ENCODE results near the gene WARS2.
A peak's percentile ranks its signal among the peaks of the same experiment; 100 is the strongest.

Gene WARS2

DNA sequence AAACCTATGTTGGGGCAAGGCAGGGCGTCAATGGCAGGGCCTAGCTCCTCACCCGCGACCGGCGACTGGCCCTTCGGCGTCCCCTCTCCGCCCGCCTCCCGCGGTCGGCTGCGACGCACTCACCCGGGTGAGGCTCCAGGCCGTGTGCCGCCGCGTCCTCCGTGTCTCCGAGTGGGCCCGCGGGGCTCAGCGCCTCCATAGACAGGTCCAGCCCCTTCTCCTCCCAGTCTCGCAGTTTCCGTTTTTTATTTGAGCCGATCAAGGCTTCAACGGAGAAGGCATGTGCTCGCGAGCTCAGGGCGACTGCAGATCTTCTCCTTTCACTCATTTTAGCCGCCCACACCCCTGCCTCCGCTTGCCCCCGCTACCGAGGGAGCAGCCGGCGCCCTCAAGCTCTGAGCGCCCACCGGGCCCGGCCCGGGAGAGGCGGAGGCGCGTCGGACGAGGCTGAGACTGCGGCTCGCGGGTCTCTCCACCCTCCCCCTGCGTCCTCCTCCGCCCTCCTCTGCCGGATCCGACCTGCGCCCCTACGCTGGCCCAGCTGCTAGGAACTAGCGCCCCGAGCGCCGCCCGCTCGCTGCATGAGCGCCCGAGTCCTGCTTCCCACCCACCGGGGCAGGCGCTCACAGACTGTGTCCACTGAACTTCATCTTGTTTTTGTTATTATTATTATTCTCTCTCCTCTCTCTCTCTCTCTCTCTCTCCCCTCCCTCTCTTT, 152.8 kb downstream of the WARS2 start:
- Histone ChIP-seq H3K79me1 (ENCODE audit: low read length) (no peaks in the 10 kb centered on the region), H3K56ac (ENCODE audit: low read length) (peak overlapping the region; percentile 82), H3K4me1 (ENCODE audit: control insufficient read depth, low read depth, low read length) (peaks cover 6% of the 10 kb centered on the region), H3K4me3 (ENCODE audit: low read length) (peak overlapping the region; percentile 27), H4K5ac (ENCODE audit: low read length) (no peak overlapping the region), H3K4ac (ENCODE audit: low read depth, low read length) (no peak overlapping the region), H2BK120ac (ENCODE audit: low read depth, low read length) (no peak overlapping the region), H2BK5ac (ENCODE audit: low read length) (no peak overlapping the region), H3K27me3 (ENCODE audit: insufficient read depth, low read length, poor library complexity) (peaks cover 83% of the 10 kb centered on the region), H3K4me2 (ENCODE audit: low read length) (peak overlapping the region; percentile 91), H3K23ac (ENCODE audit: low read length) (no peak overlapping the region), H2BK15ac (replicated peaks; ENCODE audit: low read depth) (no peak overlapping the region), H2AK5ac (ENCODE audit: low read length) (no peak overlapping the region), H3K79me2 (ENCODE audit: control insufficient read depth, insufficient read depth, low read length) (no peaks in the 10 kb centered on the region), H3K36me3 (ENCODE audit: control insufficient read depth, insufficient read depth, low read length) (no peaks in the 10 kb centered on the region), H3K27ac (ENCODE audit: low read depth, low read length) (no peak overlapping the region), H3K18ac (ENCODE audit: low read length) (no peak overlapping the region), H3K9ac (ENCODE audit: low read length) (peak overlapping the region; percentile 57), H4K8ac (ENCODE audit: low read depth, low read length) (no peak overlapping the region)
- no CpG with 5 or more reads among the region's 65 CpGs for WGBS (ENCODE audit: extremely low coverage, insufficient coverage, low lambda C conversion rate)
- DNase-seq, result peak; percentile 67

- no CpG with 5 or more reads among the region's 42 CpGs for WGBS (ENCODE audit: extremely low coverage, insufficient coverage, low lambda C conversion rate)
- Histone ChIP-seq H3K9ac (ENCODE audit: low read length) (peak overlapping the region; percentile 57), H3K79me1 (ENCODE audit: low read length) (no peaks in the 10 kb centered on the region), H3K79me2 (ENCODE audit: control insufficient read depth, insufficient read depth, low read length) (no peaks in the 10 kb centered on the region), H3K4ac (ENCODE audit: low read depth, low read length) (no peak overlapping the region), H2BK15ac (replicated peaks; ENCODE audit: low read depth) (no peak overlapping the region), H3K27me3 (ENCODE audit: insufficient read depth, low read length, poor library complexity) (peaks cover 82% of the 10 kb centered on the region), H4K5ac (ENCODE audit: low read length) (no peak overlapping the region), H3K4me2 (ENCODE audit: low read length) (peak overlapping the region; percentile 91), H2BK120ac (ENCODE audit: low read depth, low read length) (no peak overlapping the region), H3K4me3 (ENCODE audit: low read length) (peak overlapping the region; percentile 27), H3K4me1 (ENCODE audit: control insufficient read depth, low read depth, low read length) (peaks cover 6% of the 10 kb centered on the region), H4K8ac (ENCODE audit: low read depth, low read length) (no peak overlapping the region), H2AK5ac (ENCODE audit: low read length) (no peak overlapping the region), H3K56ac (ENCODE audit: low read length) (peak overlapping the region; percentile 82), H3K36me3 (ENCODE audit: control insufficient read depth, insufficient read depth, low read length) (no peaks in the 10 kb centered on the region), H3K18ac (ENCODE audit: low read length) (no peak overlapping the region), H3K23ac (ENCODE audit: low read length) (peak overlapping the region; percentile 18), H2BK5ac (ENCODE audit: low read length) (no peak overlapping the region), H3K27ac (ENCODE audit: low read depth, low read length) (no peak overlapping the region)
- peak; percentile 47 for DNase-seq
Measured at GRCh38 chr1:118986555-118987467, 153.6 kb downstream of the WARS2 start.

GRCh38 chr1:118985640-118986554, 154.6 kb downstream of the WARS2 start:
- H2BK120ac ChIP-seq (ENCODE audit: low read depth, low read length), result no peak overlapping the region
- no peak overlapping the region for H3K56ac ChIP-seq (ENCODE audit: low read length)
- H3K4me1 ChIP-seq (ENCODE audit: control insufficient read depth, low read depth, low read length), result peaks cover 6% of the 10 kb centered on the region
- H4K8ac ChIP-seq (ENCODE audit: low read depth, low read length), result no peak overlapping the region
- no peak overlapping the region for H3K27ac ChIP-seq (ENCODE audit: low read depth, low read length)
- no peak overlapping the region for H3K4me3 ChIP-seq (ENCODE audit: low read length)
- H3K18ac ChIP-seq (ENCODE audit: low read length), result no peak overlapping the region
- H3K27me3 ChIP-seq (ENCODE audit: insufficient read depth, low read length, poor library complexity), result peaks cover 81% of the 10 kb centered on the region
- DNase-seq, result peak; percentile 34
- H4K5ac ChIP-seq (ENCODE audit: low read length), result no peak overlapping the region
- H3K4me2 ChIP-seq (ENCODE audit: low read length), result no peak overlapping the region
- no peaks in the 10 kb centered on the region for H3K79me2 ChIP-seq (ENCODE audit: control insufficient read depth, insufficient read depth, low read length)
- no peaks in the 10 kb centered on the region for H3K36me3 ChIP-seq (ENCODE audit: control insufficient read depth, insufficient read depth, low read length)
- H2AK5ac ChIP-seq (ENCODE audit: low read length), result no peak overlapping the region
- H3K9ac ChIP-seq (ENCODE audit: low read length), result no peak overlapping the region
- no peaks in the 10 kb centered on the region for H3K79me1 ChIP-seq (ENCODE audit: low read length)
- no CpG with 5 or more reads among the region's 34 CpGs for WGBS (ENCODE audit: extremely low coverage, insufficient coverage, low lambda C conversion rate)
- H2BK15ac ChIP-seq (replicated peaks; ENCODE audit: low read depth), result no peak overlapping the region
- no peak overlapping the region for H3K23ac ChIP-seq (ENCODE audit: low read length)
- H2BK5ac ChIP-seq (ENCODE audit: low read length), result no peak overlapping the region
- H3K4ac ChIP-seq (ENCODE audit: low read depth, low read length), result no peak overlapping the region

GRCh38 chr1:118984722-118985639, 155.5 kb downstream of the WARS2 start:
- Histone ChIP-seq H3K4me2 (ENCODE audit: low read length) (peak overlapping the region; percentile 2), H3K18ac (ENCODE audit: low read length) (no peak overlapping the region), H3K4ac (ENCODE audit: low read depth, low read length) (no peak overlapping the region), H2AK5ac (ENCODE audit: low read length) (no peak overlapping the region), H3K79me1 (ENCODE audit: low read length) (no peaks in the 10 kb centered on the region), H4K8ac (ENCODE audit: low read depth, low read length) (no peak overlapping the region), H2BK15ac (replicated peaks; ENCODE audit: low read depth) (no peak overlapping the region), H3K4me3 (ENCODE audit: low read length) (no peak overlapping the region), H3K27me3 (ENCODE audit: insufficient read depth, low read length, poor library complexity) (peaks cover 80% of the 10 kb centered on the region), H2BK120ac (ENCODE audit: low read depth, low read length) (no peak overlapping the region), H3K36me3 (ENCODE audit: control insufficient read depth, insufficient read depth, low read length) (no peaks in the 10 kb centered on the region), H2BK5ac (ENCODE audit: low read length) (no peak overlapping the region), H3K56ac (ENCODE audit: low read length) (no peak overlapping the region), H3K23ac (ENCODE audit: low read length) (no peak overlapping the region), H3K9ac (ENCODE audit: low read length) (no peak overlapping the region), H3K4me1 (ENCODE audit: control insufficient read depth, low read depth, low read length) (peaks cover 6% of the 10 kb centered on the region), H4K5ac (ENCODE audit: low read length) (no peak overlapping the region), H3K27ac (ENCODE audit: low read depth, low read length) (no peak overlapping the region), H3K79me2 (ENCODE audit: control insufficient read depth, insufficient read depth, low read length) (no peaks in the 10 kb centered on the region)
- DNase-seq, result peak; percentile 29
- WGBS (ENCODE audit: extremely low coverage, insufficient coverage, low lambda C conversion rate), result no CpG with 5 or more reads among the region's 48 CpGs

Data from mesendoderm (in vitro differentiated cells).